Stimulated activated naive CD4-positive, alpha-beta T cell (primary cell): ENCODE results near the gene STEEP1.
"Not testable (repeated sequence)": the region's sequence is repeated elsewhere in the genome, so short reads cannot be mapped to it uniquely, and the experiment has no call there.

Experiments used
- DNase-seq, 6 experiments: peaks; one replicate each; lab custom pipeline; 2025; lab: John Stamatoyannopoulos, UW

Gene STEEP1

GRCh38 chrX:119529345-119530276 is 35.6 kb downstream of the STEEP1 start:
- DNase-seq, result no peak

- no peak for DNase-seq
These were observed 41.5 kb downstream of the STEEP1 start for GRCh38 chrX:119523664-119524184.

GRCh38 chrX:119521246-119521645 is 44.0 kb downstream of the STEEP1 start:
- no peak for DNase-seq

- no peak for DNase-seq
These were observed 46.8 kb downstream of the STEEP1 start for GRCh38 chrX:119518371-119518770.

- DNase-seq, result peak in 5 of 6 experiments; percentile 14 to 69 (median 33)
These were observed 49.0 kb downstream of the STEEP1 start for GRCh38 chrX:119516157-119516702.

- peak in 3 of 6 experiments; percentile 1 to 8 (median 7) for DNase-seq
These were observed 52.9 kb downstream of the STEEP1 start for GRCh38 chrX:119512146-119512800.

GRCh38 chrX:119507206-119507605 is 58.0 kb downstream of the STEEP1 start:
- DNase-seq, result no peak

- DNase-seq, result no peak
These were observed 59.3 kb downstream of the STEEP1 start for GRCh38 chrX:119505945-119506344.

GRCh38 chrX:119505145-119505544 is 60.1 kb downstream of the STEEP1 start:
- DNase-seq, result not testable (repeated sequence)

GRCh38 chrX:119503484-119503861 is 61.7 kb downstream of the STEEP1 start:
- no peak for DNase-seq

GRCh38 chrX:119502727-119503483 is 62.3 kb downstream of the STEEP1 start:
- peak in 4 of 6 experiments; percentile 8 to 60 (median 44) for DNase-seq

GRCh38 chrX:119501511-119502148 is 63.6 kb downstream of the STEEP1 start:
- DNase-seq, result no peak

GRCh38 chrX:119500061-119500800 is 65.0 kb downstream of the STEEP1 start:
- DNase-seq, result no peak

- DNase-seq, result no peak
These were observed 68.0 kb downstream of the STEEP1 start for GRCh38 chrX:119497185-119497584.

GRCh38 chrX:119495734-119496726 is 69.2 kb downstream of the STEEP1 start:
- peak in 2 of 6 experiments; percentile 11 to 27 for DNase-seq

GRCh38 chrX:119493851-119494495 is 71.2 kb downstream of the STEEP1 start:
- not testable (repeated sequence) for DNase-seq

- DNase-seq, result no peak
These were observed 72.7 kb downstream of the STEEP1 start for GRCh38 chrX:119492463-119492862.

GRCh38 chrX:119489212-119490074 is 75.8 kb downstream of the STEEP1 start:
- DNase-seq, result no peak
